ENCODE data around the gene SLC35G1.

The SLC35G1 gene

DNA sequence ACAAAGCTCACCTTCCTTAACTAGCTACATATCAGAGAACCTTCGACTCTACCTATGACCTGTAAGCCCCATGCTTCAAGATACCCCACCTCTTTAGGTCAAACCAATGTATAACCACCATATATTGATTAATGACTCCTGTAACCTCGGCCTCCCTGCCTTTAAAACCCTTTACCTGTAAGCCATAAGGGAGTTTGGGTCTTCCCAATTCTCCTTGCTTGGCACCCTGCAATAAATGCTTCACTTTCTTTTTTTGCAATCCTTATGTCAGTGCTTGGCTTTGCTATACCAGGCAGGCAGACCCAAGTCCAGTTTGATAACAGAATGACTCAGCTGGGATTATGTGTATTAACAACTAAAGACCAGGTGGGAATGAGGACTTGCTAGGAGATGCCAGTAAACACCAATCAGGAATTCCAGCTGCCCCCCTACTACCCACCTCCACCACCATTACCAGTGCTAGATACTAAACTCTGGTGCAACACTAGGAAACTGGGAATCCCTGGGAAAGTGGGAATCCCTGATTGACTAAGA lies 22.0 kb upstream of the SLC35G1 start:
- no peak for ATAC-seq
- TF ChIP-seq ZNF70 (CRISPR knock-in tag; IDR thresholded peaks at IDR 0.05): no peak
- no peak for TF ChIP-seq OSR1 (CRISPR knock-in tag; IDR thresholded peaks at IDR 0.05)
- TF ChIP-seq, protein P1, sequence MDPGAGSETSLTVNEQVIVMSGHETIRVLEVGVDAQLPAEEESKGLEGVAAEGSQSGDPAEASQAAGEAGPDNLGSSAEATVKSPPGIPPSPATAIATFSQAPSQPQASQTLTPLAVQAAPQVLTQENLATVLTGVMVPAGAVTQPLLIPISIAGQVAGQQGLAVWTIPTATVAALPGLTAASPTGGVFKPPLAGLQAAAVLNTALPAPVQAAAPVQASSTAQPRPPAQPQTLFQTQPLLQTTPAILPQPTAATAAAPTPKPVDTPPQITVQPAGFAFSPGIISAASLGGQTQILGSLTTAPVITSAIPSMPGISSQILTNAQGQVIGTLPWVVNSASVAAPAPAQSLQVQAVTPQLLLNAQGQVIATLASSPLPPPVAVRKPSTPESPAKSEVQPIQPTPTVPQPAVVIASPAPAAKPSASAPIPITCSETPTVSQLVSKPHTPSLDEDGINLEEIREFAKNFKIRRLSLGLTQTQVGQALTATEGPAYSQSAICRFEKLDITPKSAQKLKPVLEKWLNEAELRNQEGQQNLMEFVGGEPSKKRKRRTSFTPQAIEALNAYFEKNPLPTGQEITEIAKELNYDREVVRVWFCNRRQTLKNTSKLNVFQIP (CRISPR knock-in tag; IDR thresholded peaks at IDR 0.05; ENCODE audit: borderline replicate concordance, low read depth): no peak
- no peak for TF ChIP-seq CREB5 (CRISPR knock-in tag; IDR thresholded peaks at IDR 0.05; ENCODE audit: low read depth)
- TF ChIP-seq ZFP3 (CRISPR knock-in tag; IDR thresholded peaks at IDR 0.05): no peak
- no peak for TF ChIP-seq TCF4 (CRISPR knock-in tag; IDR thresholded peaks at IDR 0.05; ENCODE audit: borderline replicate concordance)
- TF ChIP-seq ZNF565 (CRISPR knock-in tag; conservative IDR thresholded peaks at IDR 0.05; ENCODE audit: low read depth): no peak
- no peak for TF ChIP-seq TOX (CRISPR knock-in tag; IDR thresholded peaks at IDR 0.05; ENCODE audit: borderline replicate concordance)

DNA sequence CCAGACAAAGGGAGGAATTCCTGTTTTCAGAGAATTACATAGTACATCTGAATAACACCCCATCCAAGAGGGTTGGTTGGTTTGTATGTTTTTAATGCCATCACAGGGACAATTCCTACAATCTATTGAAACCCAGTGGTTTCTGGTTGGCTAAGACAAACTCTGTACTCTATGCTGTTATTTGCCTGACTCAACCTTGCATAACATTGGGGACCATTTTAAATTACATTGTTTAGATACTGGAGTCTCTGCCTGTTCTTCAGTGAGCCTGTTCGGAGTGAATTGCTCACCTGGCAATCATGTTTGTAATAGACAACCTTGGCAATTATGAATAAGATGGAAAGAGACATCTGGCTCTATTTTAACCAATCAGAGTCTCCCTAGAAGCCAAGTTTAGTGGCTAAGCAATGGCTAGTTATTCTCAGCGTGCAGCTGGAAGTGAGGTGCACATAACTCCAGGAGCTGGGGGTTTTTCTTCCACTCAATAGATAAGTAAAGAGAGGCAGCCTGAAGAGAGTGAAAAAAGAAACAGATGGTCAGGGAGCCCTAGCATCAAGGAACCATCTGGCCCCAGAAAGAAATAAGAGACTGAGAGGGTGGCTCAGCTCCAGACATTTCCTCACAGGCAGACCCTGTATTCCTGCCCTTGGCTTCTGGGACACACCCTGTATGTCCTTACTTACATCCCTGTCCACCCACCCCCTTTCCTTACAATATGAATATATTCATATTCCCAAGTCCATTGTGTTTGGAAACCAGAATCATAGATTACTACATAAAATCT lies 21.2 kb upstream of the SLC35G1 start:
- TF ChIP-seq ZFP30 (CRISPR knock-in tag; IDR thresholded peaks at IDR 0.05) (no peak), ZNF70 (CRISPR knock-in tag; IDR thresholded peaks at IDR 0.05) (no peak), OSR1 (CRISPR knock-in tag; IDR thresholded peaks at IDR 0.05) (no peak), ARNTL (CRISPR knock-in tag; IDR thresholded peaks at IDR 0.05; ENCODE audit: borderline replicate concordance, low read depth) (no peak), ISL1 (CRISPR knock-in tag; IDR thresholded peaks at IDR 0.05) (no peak)
- TF ChIP-seq, protein P2, sequence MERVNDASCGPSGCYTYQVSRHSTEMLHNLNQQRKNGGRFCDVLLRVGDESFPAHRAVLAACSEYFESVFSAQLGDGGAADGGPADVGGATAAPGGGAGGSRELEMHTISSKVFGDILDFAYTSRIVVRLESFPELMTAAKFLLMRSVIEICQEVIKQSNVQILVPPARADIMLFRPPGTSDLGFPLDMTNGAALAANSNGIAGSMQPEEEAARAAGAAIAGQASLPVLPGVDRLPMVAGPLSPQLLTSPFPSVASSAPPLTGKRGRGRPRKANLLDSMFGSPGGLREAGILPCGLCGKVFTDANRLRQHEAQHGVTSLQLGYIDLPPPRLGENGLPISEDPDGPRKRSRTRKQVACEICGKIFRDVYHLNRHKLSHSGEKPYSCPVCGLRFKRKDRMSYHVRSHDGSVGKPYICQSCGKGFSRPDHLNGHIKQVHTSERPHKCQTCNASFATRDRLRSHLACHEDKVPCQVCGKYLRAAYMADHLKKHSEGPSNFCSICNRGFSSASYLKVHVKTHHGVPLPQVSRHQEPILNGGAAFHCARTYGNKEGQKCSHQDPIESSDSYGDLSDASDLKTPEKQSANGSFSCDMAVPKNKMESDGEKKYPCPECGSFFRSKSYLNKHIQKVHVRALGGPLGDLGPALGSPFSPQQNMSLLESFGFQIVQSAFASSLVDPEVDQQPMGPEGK (CRISPR knock-in tag; IDR thresholded peaks at IDR 0.05; ENCODE audit: borderline replicate concordance): no peak

GRCh38 chr10:93873420-93874115 lies 20.2 kb upstream of the SLC35G1 start:
- ATAC-seq: no peak
- TF ChIP-seq, protein P1 (CRISPR knock-in tag; IDR thresholded peaks at IDR 0.05; ENCODE audit: borderline replicate concordance, low read depth): no peak
- TF ChIP-seq GLIS3 (CRISPR knock-in tag; IDR thresholded peaks at IDR 0.05) (no peak), ARNTL (CRISPR knock-in tag; IDR thresholded peaks at IDR 0.05; ENCODE audit: borderline replicate concordance, low read depth) (no peak), ZC3H10 (CRISPR knock-in tag; IDR thresholded peaks at IDR 0.05) (no peak), ZNF565 (CRISPR knock-in tag; conservative IDR thresholded peaks at IDR 0.05; ENCODE audit: low read depth) (no peak), ZFP3 (CRISPR knock-in tag; IDR thresholded peaks at IDR 0.05) (no peak), ZNF8 (CRISPR knock-in tag; IDR thresholded peaks at IDR 0.05) (no peak), ISL1 (CRISPR knock-in tag; IDR thresholded peaks at IDR 0.05) (no peak)

More for the DNA sequence above, 21.2 kb upstream of the SLC35G1 start:
- no peak for ATAC-seq

DNA sequence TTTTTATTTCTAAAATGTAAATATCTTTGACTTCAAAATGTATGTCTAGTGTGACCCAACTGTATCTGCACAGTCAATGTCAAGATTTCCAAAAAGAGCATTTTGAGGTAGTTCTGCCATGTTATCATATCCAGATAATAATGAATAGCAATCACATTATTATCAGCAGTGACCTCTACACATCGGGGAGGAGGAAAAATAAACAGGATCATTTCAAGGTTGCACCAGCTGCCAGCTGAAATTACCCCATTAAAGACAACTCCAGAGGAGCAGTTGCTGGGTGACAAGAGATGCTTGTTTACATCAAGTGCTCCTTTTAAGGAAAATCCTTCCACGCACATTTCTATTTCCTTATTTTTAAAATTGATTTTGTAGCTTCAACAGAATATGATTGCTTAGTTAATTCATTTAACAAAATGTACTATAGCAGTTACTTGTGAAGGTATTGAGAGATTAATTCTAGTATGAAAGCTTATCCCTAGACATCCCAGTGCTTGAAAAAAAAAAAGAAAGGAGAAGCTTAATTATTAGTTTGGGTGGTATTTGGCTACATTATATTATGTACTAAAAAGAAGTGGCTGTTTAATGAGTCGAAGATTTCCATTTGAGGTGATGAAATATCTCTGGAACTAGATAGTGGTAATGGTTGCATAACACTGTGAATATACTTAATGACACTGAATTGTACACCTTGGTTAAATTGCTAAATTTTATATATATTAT lies 19.3 kb upstream of the SLC35G1 start:
- no peak for ATAC-seq
- TF ChIP-seq, protein P1 (CRISPR knock-in tag; IDR thresholded peaks at IDR 0.05; ENCODE audit: borderline replicate concordance, low read depth): no peak
- TF ChIP-seq, protein P3, sequence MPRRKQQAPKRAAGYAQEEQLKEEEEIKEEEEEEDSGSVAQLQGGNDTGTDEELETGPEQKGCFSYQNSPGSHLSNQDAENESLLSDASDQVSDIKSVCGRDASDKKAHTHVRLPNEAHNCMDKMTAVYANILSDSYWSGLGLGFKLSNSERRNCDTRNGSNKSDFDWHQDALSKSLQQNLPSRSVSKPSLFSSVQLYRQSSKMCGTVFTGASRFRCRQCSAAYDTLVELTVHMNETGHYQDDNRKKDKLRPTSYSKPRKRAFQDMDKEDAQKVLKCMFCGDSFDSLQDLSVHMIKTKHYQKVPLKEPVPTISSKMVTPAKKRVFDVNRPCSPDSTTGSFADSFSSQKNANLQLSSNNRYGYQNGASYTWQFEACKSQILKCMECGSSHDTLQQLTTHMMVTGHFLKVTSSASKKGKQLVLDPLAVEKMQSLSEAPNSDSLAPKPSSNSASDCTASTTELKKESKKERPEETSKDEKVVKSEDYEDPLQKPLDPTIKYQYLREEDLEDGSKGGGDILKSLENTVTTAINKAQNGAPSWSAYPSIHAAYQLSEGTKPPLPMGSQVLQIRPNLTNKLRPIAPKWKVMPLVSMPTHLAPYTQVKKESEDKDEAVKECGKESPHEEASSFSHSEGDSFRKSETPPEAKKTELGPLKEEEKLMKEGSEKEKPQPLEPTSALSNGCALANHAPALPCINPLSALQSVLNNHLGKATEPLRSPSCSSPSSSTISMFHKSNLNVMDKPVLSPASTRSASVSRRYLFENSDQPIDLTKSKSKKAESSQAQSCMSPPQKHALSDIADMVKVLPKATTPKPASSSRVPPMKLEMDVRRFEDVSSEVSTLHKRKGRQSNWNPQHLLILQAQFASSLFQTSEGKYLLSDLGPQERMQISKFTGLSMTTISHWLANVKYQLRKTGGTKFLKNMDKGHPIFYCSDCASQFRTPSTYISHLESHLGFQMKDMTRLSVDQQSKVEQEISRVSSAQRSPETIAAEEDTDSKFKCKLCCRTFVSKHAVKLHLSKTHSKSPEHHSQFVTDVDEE (CRISPR knock-in tag; IDR thresholded peaks at IDR 0.05): no peak
- no peak for TF ChIP-seq SNAI2 (CRISPR knock-in tag; IDR thresholded peaks at IDR 0.05)
- TF ChIP-seq ZNF565 (CRISPR knock-in tag; conservative IDR thresholded peaks at IDR 0.05; ENCODE audit: low read depth): no peak
- no peak for TF ChIP-seq ISL1 (CRISPR knock-in tag; IDR thresholded peaks at IDR 0.05)
- TF ChIP-seq RARB (CRISPR knock-in tag; IDR thresholded peaks at IDR 0.05): no peak
- TF ChIP-seq OSR1 (CRISPR knock-in tag; IDR thresholded peaks at IDR 0.05): no peak
- TF ChIP-seq ZFP30 (CRISPR knock-in tag; IDR thresholded peaks at IDR 0.05): no peak
- no peak for TF ChIP-seq ZNF70 (CRISPR knock-in tag; IDR thresholded peaks at IDR 0.05)
